Naive B cell (primary cell): ENCODE results near the gene FRAS1. TPM values are rescaled to one million over a fixed set of nuclear protein-coding genes. Genes with fewer than 3 reads are reported as not detected.
"Not testable (repeated sequence)": the region's sequence is repeated elsewhere in the genome, so short reads cannot be mapped to it uniquely, and the experiment has no call there.

Experiments
- ATAC-seq, 2 donors: fragments of 150-1000 bp; cut with Tn5 transposase; 2 replicates each; pipeline ENCODE4 v1.10.0; 2021; ENCODE audit warnings: low read depth in 2 of 2, mild to moderate bottlenecking in 2 of 2, moderate library complexity in 2 of 2
- DNase-seq: peaks from one replicate; pipeline ENCODE4 v3.0.0; 2022
- H3K27ac Mint-ChIP-seq, 6 donors: one replicate each; pipeline ENCODE4 v1.8.0; 2020 to 2022; ENCODE audit warnings: mild to moderate bottlenecking in 6 of 6, mixed read lengths in 6 of 6, moderate library complexity in 5 of 6, inconsistent platforms in 2 of 6
- H3K27me3 Mint-ChIP-seq, 3 donors: one replicate each; pipeline ENCODE4 v1.8.0; 2021 to 2022; ENCODE audit warnings: mixed read lengths in 3 of 3, mild to moderate bottlenecking in 1 of 3
- H3K36me3 Mint-ChIP-seq, 2 donors: one replicate each; pipeline ENCODE4 v1.8.0; 2020 to 2022; ENCODE audit warnings: mixed read lengths in 2 of 2, inconsistent platforms in 1 of 2, mild to moderate bottlenecking in 1 of 2
- H3K4me1 Mint-ChIP-seq, 3 donors: one replicate each; pipeline ENCODE4 v1.8.0; 2020 to 2022; ENCODE audit warnings: mixed read lengths in 3 of 3, inconsistent platforms in 1 of 3, mild to moderate bottlenecking in 1 of 3, moderate library complexity in 1 of 3
- H3K4me3 Mint-ChIP-seq, 8 donors: one replicate each; pipeline ENCODE4 v1.8.0; 2020 to 2022; ENCODE audit warnings: mild to moderate bottlenecking in 8 of 8, mixed read lengths in 8 of 8, moderate library complexity in 8 of 8, inconsistent platforms in 2 of 8
- H3K9me3 Mint-ChIP-seq, 7 donors: one replicate each; pipeline ENCODE4 v1.8.0; 2020 to 2022; ENCODE audit warnings: mixed read lengths in 7 of 7, mild to moderate bottlenecking in 5 of 7, inconsistent platforms in 2 of 7, moderate library complexity in 1 of 7
- polyA plus RNA-seq, 6 donors: library from polyadenylated mRNA; unstranded; fragments of 300-500 nt; fragmentation: Illumina TruSeq; gene quantifications; one replicate each; pipeline ENCODE4 v1.2.3, GENCODE V29; 2021; ENCODE audit warnings: low read depth in 6 of 6

The FRAS1 gene
- polyA plus RNA-seq, 6 donors from 2014 or later, result 0.01 to 0.09 TPM; not detected in 4

DNA sequence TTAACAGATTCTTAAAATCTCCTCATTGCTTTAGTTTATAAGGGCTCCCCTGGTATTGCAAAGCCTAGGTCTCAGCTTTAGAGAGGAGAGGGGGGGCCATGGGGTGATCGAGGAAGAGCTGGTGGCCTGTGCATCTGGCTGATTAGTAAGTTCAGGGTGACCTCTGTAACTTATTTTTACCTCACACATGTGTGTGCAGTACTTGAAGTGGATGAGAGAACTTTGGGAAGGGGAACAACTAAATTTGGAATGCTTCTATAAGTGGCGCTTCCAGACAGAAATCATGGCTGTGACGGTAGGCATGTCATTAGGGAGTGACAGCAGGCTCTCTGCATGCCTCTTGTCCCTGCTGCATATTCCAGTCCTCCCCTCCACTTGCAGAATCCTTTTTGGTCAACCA, 41.9 kb downstream of the FRAS1 start:
- Mint-ChIP-seq H3K27me3 (peaks cover 0 to 12% (median 8%) of the 10 kb centered on the region in 3 donors), H3K4me3 (no peak overlapping the region), H3K36me3 (peaks cover 0 to 7% of the 10 kb centered on the region in 2 donors), H3K9me3 (peaks cover 0 to 16% (median 8%) of the 10 kb centered on the region in 7 donors), H3K4me1 (no peaks in the 10 kb centered on the region), H3K27ac (no peak overlapping the region)
- no peak for ATAC-seq
- DNase-seq, result no peak

DNA sequence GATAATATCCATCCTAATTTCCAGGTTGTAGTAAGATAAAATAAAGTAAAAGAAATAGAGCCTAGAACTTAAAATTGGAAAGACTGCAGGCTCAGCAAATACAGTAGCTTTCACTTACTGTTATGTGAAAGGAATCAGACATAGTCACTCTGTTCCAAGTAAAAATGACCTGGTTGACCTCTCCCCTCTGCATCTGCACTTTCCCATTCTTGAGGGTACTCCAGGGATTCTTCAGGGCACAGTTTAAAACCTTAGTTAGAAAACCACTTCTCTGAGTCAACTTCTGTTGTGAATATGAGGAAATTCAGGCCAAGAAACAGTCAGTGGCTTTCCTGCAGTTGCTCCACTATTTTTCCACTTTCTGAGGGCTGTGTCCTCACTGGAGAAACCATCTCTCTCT, 42.9 kb downstream of the FRAS1 start:
- Mint-ChIP-seq H3K36me3 (peaks cover 0 to 7% of the 10 kb centered on the region in 2 donors), H3K4me3 (no peak overlapping the region), H3K27me3 (peaks cover 0 to 12% (median 8%) of the 10 kb centered on the region in 3 donors), H3K9me3 (peaks cover 0 to 17% (median 8%) of the 10 kb centered on the region in 7 donors), H3K27ac (no peak overlapping the region), H3K4me1 (no peaks in the 10 kb centered on the region)
- no peak for DNase-seq
- ATAC-seq, result no peak

DNA sequence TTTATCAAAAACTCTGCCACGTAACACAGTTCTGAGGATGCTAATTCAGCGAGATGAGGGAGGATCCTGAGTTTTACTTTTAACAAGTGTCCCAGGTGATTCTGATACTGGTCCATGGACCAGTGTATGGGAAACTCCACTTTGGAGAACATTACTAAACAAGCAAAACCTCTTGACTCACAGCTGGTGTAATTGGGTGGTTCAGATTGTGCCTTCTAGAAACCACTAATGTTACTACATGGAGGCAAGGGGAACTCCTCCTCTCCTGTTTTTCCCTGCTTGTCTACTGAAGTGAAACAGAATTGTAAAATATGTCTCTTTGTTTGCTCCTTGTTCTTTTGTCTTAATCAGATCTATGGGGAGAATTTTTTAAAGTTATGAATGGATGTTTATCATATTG, 62.6 kb downstream of the FRAS1 start:
- H3K4me1 Mint-ChIP-seq, result no peaks in the 10 kb centered on the region
- H3K27me3 Mint-ChIP-seq, result peaks cover 9 to 12% (median 10%) of the 10 kb centered on the region in 3 donors
- H3K27ac Mint-ChIP-seq, result no peak overlapping the region
- H3K36me3 Mint-ChIP-seq, result no peaks in the 10 kb centered on the region
- ATAC-seq (no peak), DNase-seq (no peak)
- H3K9me3 Mint-ChIP-seq, result peaks cover 0 to 10% (median 4%) of the 10 kb centered on the region in 7 donors
- H3K4me3 Mint-ChIP-seq, result no peak overlapping the region

DNA sequence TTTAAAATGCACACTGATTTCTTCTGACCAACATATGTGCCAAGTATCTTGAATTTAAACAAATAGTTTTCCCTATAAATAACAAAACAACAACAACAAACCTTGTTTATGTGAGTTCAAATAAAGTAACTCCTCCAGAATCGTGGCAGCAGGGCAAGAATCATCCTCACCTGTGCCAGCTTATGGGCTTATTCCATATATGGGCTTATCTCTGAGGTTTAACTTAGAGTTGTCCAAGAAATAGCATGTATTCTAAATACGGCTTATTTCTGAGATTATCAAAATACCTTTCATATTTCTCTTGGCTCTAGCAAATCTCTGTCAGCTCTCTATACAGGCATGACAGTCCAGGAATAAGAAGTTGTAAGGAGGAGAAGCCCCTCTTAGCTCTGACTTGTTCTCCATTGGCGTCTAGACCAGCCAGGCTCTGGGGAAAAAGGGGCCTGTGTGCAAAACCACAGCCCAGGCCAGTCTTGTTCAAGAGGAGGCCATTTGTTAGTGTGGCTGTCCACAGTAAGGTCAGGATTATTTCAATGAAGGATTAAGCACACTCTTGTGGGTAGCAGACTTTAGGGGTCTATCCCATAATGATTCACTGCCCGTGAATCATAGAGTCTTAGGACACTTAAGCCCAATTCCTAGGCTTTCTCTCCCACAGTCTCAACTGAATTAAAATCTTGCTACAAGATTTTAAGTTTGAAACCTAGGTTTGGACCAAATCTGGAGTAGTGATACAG, 63.2 kb downstream of the FRAS1 start:
- DNase-seq, result no peak
- no peak for ATAC-seq

DNA sequence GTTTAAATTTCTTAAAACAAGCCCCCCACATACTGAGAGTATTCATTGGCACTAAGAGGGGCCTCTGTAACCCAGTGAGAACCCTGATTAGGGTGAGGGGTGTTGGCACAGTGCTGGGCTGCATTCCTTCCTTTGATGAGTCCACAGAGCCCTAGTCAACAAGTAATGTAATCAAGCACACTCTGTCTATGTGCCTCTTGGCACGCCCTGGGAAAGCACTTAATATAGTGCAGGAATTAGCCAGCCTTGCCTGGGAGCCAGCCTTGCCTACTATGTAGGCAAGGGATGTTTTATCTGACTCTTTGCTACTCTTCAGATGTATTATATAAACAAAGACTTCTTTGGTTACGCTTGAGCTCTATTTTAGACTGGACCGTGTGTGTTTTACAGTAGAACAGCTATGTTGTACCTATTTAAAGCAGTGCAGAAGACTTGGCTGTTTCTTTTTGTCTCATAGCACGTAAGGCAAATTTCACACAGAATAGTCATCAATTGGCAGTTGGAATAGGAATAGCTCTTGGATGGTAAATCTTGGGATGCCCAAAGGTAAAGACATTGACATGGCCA, 64.3 kb downstream of the FRAS1 start:
- Mint-ChIP-seq H3K4me1 (no peaks in the 10 kb centered on the region), H3K36me3 (no peaks in the 10 kb centered on the region), H3K9me3 (peaks cover 0 to 10% (median 4%) of the 10 kb centered on the region in 7 donors), H3K27me3 (peaks cover 9 to 15% (median 10%) of the 10 kb centered on the region in 3 donors), H3K4me3 (no peak overlapping the region), H3K27ac (no peak overlapping the region)
- ATAC-seq, result no peak
- DNase-seq, result no peak

More for the DNA sequence above, 63.2 kb downstream of the FRAS1 start:
- Mint-ChIP-seq H3K36me3 (no peaks in the 10 kb centered on the region), H3K9me3 (peaks cover 0 to 10% (median 4%) of the 10 kb centered on the region in 7 donors), H3K27me3 (peaks cover 9 to 15% (median 10%) of the 10 kb centered on the region in 3 donors), H3K4me1 (no peaks in the 10 kb centered on the region), H3K27ac (no peak overlapping the region), H3K4me3 (no peak overlapping the region)

DNA sequence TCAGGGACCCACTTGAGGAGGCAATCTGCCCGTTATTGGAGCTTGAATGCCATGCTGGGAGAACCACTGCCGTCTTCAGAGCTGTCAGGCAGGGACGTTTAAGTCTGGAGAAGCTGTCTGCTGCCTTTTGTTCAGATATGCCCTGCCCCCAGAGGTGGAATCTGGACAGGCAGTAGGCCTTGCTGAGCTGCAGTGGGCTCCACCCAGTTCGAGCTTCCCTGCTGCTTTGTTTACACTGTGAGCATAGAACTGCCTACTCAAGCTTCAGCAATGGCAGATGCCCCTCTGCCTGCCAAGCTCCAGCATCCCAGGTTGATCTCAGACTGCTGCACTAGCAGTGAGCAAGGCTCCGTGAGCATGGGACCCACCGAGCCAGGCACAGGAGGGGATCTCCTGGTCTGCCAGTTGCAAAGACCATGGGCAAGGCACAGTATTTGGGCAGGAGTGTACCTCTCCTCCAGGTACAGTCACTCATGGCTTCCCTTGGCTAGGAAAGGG, 68.8 kb downstream of the FRAS1 start:
- not testable (repeated sequence) for H3K4me3 Mint-ChIP-seq, H3K27ac Mint-ChIP-seq, H3K36me3 Mint-ChIP-seq, DNase-seq, ATAC-seq, H3K4me1 Mint-ChIP-seq
- Mint-ChIP-seq H3K9me3 (peaks cover 4 to 13% (median 7%) of the 10 kb centered on the region in 7 donors), H3K27me3 (peaks cover 6 to 26% (median 20%) of the 10 kb centered on the region in 3 donors)

DNA sequence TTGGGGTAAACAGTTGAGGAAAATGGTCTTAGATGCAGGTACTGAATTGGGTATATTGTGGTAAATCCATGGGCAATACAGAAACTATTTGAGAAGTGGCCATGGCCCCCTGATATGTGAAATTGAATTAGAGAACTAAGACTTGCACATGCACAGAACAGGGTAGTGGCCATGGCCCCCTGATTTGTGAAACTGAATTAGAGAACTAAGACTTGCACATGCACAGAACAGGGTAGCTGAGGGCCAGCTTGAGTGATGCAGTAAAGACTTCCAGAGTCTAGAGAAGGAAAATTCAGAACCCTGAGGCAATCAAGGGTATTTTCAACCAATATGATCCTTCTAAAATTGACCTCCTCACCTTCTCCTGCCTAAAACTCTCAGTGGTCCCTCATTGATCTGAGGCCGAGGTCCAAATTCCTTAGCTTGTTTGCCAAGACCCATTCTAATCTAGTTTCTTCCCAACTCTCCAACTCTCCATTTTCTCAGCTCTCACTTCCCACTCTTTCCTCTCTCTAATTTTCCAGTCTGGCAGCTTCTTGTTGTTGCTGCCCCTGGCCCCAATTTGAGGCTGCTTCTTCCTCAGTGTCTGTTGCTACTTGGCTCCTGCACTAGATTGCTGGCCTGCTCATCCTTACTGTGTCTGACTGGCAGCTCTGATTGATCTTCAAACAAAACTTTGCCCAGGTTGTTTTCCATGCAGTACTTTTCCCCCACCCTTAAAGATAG, 72.4 kb downstream of the FRAS1 start:
- Mint-ChIP-seq H3K27ac (no peak overlapping the region), H3K4me1 (no peaks in the 10 kb centered on the region), H3K9me3 (peaks cover 3 to 11% (median 5%) of the 10 kb centered on the region in 7 donors), H3K36me3 (peaks cover 0 to 9% of the 10 kb centered on the region in 2 donors), H3K27me3 (peaks cover 11 to 37% (median 33%) of the 10 kb centered on the region in 3 donors), H3K4me3 (no peak overlapping the region)
- ATAC-seq (no peak), DNase-seq (no peak)

DNA sequence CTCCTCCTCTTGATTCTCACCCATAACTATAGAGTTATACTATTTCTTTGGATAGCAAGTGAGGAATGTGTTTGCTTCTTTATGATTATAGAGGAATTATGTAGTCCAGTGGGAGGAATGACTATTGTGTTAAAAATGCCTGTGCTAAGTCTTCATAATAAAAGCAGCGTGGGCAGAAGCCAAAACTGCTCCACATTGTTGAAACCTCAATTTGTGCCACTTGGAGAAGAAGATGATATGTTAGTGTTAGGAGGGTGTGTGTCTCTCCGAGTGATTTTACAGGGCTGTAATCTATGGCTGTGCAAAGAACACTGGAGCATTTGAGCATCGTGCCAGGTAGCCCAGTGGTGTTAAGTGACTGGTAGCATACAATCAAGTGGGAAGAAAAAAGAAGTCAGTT, 74.3 kb downstream of the FRAS1 start:
- Mint-ChIP-seq H3K4me1 (no peaks in the 10 kb centered on the region), H3K4me3 (no peak overlapping the region), H3K27ac (no peak overlapping the region), H3K9me3 (peaks cover 3 to 11% (median 5%) of the 10 kb centered on the region in 7 donors), H3K27me3 (peaks cover 17 to 44% (median 34%) of the 10 kb centered on the region in 3 donors), H3K36me3 (peaks cover 0 to 9% of the 10 kb centered on the region in 2 donors)
- DNase-seq (no peak), ATAC-seq (no peak)

DNA sequence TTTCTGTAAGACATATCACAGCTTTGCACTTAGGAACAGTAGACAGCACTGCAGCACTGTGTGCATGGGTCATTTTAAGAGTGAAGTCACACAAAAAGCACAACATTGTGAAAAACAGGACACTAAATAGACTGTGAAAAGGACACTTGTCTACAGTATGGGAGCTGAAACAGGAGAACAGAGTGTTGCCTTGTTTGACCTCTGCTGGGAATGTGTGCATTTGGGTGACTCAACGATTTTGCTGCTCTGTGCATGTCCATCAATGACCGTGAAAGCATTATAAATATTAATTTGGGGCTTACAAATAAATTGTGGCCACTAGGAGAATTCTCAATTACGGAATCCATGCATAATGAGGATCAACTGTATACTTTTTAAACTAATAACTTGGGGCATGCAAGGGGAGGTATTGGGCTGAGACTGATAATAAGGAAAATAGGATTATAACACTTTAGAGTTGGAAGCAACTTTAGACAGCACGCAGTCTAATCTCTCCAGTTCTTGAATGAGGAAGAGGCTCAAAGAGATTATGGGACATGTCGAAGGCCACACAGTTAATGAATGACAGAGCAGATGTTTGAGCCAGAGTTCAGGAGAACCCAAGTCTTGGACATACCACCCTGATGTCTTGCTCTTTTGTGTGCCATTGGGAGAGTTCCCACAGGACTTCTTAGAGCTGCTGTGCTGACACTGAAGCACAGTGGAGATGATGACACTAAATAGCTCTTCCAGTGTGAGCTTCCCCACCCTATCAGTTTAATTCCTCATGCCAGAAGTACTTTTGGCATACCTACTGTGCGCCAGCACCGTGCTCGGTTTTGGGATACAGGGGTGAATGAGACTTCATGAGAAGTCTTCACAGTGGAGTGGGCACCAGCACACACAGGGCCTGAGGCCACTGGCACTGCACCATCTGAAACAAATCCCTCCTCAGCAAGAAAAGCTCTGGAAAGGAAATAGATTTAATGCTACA, 79.3 kb downstream of the FRAS1 start:
- H3K4me3 Mint-ChIP-seq, result no peak overlapping the region
- no peaks in the 10 kb centered on the region for H3K4me1 Mint-ChIP-seq
- H3K9me3 Mint-ChIP-seq, result peaks cover 0 to 9% (median 5%) of the 10 kb centered on the region in 7 donors
- H3K27me3 Mint-ChIP-seq, result peaks cover 16 to 23% (median 20%) of the 10 kb centered on the region in 3 donors
- ATAC-seq, result no peak
- H3K36me3 Mint-ChIP-seq, result no peaks in the 10 kb centered on the region
- no peak overlapping the region for H3K27ac Mint-ChIP-seq
- DNase-seq, result no peak

DNA sequence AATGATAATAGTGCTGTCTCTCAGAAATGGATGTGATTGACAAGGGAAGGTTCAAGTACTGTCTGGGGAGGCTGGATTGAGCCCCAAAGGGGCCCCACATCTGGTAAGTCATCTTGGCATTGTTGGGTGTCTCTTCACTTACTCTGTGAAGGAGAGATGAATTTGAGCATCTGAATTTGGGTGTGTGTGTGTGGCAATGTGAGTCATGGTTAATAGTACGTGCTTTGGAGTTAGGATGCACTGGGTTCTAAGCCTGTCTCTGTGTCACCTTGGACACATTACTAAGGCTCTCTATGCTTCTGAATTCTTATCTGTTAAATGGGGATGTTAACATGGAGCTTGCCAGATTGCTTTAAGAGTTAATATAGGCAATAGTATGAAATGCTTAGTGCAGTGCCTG, 80.4 kb downstream of the FRAS1 start:
- peaks cover 0 to 21% (median 11%) of the 10 kb centered on the region in 7 donors for H3K9me3 Mint-ChIP-seq
- H3K4me3 Mint-ChIP-seq, result no peak overlapping the region
- DNase-seq (no peak), ATAC-seq (no peak)
- H3K27ac Mint-ChIP-seq, result no peak overlapping the region
- no peaks in the 10 kb centered on the region for H3K4me1 Mint-ChIP-seq
- peaks cover 10 to 16% (median 12%) of the 10 kb centered on the region in 3 donors for H3K27me3 Mint-ChIP-seq
- no peaks in the 10 kb centered on the region for H3K36me3 Mint-ChIP-seq

DNA sequence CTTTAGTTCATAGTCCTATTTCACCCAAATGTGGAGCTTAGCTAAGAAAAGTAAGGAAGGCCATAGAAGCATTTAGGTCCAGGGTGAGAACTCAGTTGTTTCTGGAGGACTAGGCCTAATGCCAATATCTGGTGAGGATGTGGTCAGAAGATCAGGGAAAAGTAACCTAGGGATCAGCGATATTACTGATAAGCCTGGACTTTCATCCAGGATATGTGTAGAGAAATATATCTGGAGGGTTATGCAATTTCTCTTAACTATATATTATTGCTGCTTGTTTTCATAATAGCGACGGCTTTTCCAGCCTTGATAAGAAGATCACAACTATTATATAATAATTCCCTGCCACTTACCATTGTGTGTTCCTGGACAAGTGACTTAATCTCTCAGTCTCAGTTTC, 81.1 kb downstream of the FRAS1 start:
- no peaks in the 10 kb centered on the region for H3K36me3 Mint-ChIP-seq
- H3K4me3 Mint-ChIP-seq, result no peak overlapping the region
- no peaks in the 10 kb centered on the region for H3K4me1 Mint-ChIP-seq
- H3K27me3 Mint-ChIP-seq, result peaks cover 4 to 15% (median 9%) of the 10 kb centered on the region in 3 donors
- no peak for DNase-seq
- H3K27ac Mint-ChIP-seq, result no peak overlapping the region
- peaks cover 0 to 24% (median 12%) of the 10 kb centered on the region in 7 donors for H3K9me3 Mint-ChIP-seq
- no peak for ATAC-seq

DNA sequence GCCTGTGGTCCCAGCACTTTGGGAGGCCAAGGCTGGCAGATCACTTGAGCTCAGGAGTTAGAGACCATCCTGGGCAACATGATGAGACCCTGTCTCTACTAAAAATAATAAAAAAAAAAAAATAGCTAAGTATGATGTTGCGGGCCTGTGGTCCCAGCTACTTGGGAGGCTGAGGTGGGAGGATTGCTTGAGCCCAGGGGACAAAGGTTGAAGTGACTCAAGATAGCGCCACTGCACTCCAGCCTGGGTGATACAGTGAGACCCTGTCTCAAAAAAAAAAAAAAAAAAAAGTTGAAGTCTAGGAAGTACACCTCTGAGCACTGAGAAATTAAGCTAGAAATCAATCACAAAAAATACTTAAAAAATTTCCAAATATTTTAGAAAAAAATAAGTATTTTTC, 86.5 kb downstream of the FRAS1 start:
- DNase-seq (no peak), ATAC-seq (no peak)
- Mint-ChIP-seq H3K4me1 (no peaks in the 10 kb centered on the region), H3K4me3 (no peak overlapping the region), H3K27ac (no peak overlapping the region), H3K36me3 (no peaks in the 10 kb centered on the region), H3K9me3 (peaks cover 0 to 24% (median 12%) of the 10 kb centered on the region in 7 donors), H3K27me3 (peaks cover 0 to 8% (median 5%) of the 10 kb centered on the region in 3 donors)
